ENCODE measurements around the gene RARB.

GRCh38 chr3:25573386-25574171 is 145.5 kb downstream of the RARB start:
- TF ChIP-seq CTCF (IDR thresholded peaks at IDR 0.05) (no peak), ZFX (IDR thresholded peaks at IDR 0.05; ENCODE audit: borderline replicate concordance) (no peak)

All from 22Rv1 (cell line).